Measurements from ENCODE around the gene RPL34.

The RPL34 gene

DNA sequence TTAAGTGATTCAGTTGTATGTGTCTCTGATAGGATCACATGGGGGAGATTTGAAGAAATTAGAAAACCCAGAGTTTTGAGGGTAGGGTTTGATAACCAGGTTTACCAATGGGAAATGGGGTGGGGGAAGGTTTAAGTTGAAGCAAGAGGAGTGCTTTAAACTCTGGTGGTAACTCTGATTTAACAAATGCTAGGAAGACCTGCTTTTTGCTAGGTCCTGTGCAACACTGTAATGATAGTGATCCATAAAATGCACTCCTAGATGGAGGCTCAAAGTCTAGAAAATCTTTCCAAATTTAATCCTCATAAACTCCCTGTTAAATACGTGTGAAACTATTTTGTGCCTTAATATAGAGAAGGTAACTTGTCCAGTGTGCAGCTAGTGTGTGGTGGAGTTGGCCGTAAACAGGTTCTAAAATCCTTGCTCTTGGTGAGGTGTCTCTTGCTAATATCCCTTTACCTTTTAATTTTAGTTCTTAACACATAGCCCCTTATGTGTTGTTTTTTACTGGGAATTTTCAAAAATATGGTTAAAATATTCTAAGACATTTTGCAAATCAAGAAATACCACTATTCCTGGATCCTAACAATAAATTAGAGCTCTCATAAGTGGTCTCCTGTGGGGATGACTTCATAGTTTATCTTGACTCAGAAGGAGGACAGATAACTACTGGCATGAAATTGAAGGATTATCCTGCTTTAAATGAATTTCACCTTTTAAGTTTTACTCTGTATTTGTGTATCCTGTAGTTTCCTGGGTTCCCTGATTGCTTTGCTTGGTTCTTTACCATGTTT is 4.1 kb downstream of the RPL34 start:
- DNase-seq (ENCODE audit: low spot score) = no peak

- no peak for DNase-seq (ENCODE audit: low spot score)
Observed at GRCh38 chr4:108626056-108626455, 5.7 kb downstream of the RPL34 start.

GRCh38 chr4:108628411-108628810 is 8.0 kb downstream of the RPL34 start:
- no peak for DNase-seq (ENCODE audit: low spot score)

- no peak for DNase-seq (ENCODE audit: low spot score)
Observed at GRCh38 chr4:108635070-108635655, 14.8 kb downstream of the RPL34 start.

- no peak for DNase-seq (ENCODE audit: low spot score)
Observed at GRCh38 chr4:108636246-108636645, 15.9 kb downstream of the RPL34 start.

DNA sequence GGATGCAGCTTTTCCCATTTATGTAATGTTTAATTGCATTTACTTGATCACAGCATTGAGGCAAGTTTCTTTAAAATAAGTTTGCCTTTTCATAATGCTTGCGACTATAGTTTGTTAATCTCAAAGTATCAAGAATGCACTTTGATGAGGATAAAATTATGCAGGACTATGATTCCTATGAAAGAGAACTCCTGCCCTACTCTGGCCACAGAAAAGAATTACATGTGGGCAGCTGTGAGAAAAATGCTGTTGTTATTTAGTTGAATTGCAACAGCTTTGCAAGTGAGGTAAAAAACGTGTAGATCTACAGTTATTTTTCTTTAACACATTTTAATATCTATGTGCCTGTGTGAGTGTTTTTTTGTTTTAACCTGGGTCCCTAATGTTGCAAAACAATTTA is 17.5 kb downstream of the RPL34 start:
- DNase-seq (ENCODE audit: low spot score) = peak; percentile 42

- peak; percentile 71 for DNase-seq (ENCODE audit: low spot score)
Observed at GRCh38 chr4:108644237-108644636, 23.9 kb downstream of the RPL34 start.

GRCh38 chr4:108646706-108647105 is 26.3 kb downstream of the RPL34 start:
- DNase-seq (ENCODE audit: low spot score) = no peak

DNA sequence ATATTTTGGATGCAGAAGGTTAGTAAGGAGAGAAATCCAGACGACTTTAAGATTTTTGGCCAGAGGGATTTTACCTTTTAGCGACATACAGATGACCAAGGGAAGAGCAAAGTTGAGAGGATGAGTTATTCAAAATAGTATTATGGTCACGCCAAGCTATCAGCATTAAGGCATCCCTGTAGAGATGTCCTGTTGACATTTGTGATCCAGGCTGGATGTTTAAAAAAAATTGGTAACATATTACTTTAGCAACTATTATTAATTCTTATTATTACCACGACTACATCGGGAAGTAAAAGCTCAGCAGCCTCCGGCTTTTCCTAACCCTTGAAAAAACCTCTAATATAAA is 29.5 kb downstream of the RPL34 start:
- no peak for DNase-seq (ENCODE audit: low spot score)

GRCh38 chr4:108650212-108651013 is 30.0 kb downstream of the RPL34 start, which contains the start of gene OSTC:
Gene OSTC, plus strand, starts transcription at chr4:108650599. Its CDS starts 57 bp downstream, at chr4:108650656.
- DNase-seq (ENCODE audit: low spot score) = peak; percentile 94

DNA sequence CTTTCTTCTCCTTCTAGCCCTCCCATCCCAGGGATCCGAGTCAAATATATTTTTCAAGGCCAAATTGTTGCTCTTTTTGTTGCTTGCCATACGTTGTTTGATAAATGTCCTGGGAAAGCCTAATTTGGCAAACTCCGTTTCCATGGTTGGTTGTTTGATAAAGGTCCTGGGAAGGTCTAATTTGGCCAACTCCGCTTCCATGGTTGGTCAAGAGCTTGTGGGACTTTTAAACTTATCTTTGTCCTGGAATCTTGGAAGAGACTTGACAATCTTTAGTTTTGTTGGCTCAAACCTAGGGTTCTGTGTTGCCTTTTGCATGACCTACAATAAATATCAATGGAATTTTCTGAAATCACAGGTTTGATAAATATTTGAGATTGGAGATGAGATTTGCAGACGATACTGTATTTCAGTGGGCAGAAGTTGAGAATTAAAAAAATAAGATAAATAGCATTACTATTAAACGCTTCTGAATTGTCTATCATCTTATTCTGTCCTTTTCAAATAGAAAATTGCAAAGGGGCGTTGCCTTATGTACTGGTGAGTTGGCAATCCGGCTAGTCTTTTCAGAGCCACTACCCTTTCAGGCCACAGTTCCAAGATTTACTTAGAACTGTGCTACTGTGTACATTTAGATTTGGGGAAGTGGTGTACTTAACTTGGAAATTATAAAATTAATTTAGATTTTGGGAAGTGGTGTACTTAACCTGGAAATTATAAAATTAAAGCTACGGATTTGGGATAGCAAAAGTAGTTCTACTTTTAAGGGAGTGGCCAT is 30.8 kb downstream of the RPL34 start:
- peak; percentile 65 for DNase-seq (ENCODE audit: low spot score)

DNA sequence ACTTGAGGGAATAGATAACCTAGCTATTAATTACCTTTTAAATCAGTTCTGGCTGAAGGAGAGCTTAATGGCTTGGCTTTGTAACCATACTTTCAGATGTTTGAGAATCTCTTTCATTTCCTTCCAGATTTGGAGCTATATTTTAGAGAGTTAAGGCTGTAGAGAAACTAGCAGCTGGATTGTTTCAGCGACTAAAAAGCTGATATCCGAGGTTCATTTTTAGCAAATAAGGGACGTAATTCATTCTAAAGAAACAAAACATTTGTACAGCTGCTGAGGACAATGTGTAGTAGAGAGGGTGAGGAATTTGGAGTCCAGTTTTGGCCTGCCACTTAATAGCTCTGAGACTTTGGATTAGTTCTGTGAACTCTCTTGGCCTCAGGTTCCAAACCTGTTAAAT is 42.3 kb downstream of the RPL34 start:
- no peak for DNase-seq (ENCODE audit: low spot score)

DNA sequence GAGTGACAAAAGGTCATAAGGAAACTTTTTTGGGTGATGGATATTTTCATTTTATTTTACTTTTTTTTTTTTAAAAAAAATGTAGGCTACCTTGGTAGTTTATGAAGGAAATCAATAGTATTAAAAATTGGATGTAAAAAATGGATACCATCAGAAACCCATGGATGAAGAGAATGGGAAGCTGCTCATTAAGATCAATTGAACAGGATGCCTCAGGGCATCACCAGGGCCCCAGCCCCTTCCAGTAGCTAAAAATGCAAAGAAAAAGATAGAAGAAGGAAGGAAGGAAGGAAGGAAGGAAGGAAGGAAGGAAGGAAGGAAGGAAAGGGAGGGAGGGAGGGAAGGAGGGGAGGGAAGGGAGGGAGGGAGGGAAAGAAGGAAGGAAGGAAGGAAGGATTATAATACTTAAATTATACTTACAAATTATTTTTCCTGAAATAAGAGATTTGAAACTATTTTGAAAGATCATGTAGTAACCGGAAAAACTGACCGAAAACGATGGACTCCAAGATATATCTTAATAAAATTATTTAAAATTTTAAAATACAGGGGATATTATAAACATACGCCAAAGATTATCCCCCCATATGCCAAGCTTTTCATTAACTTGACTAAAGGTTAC is 54.1 kb downstream of the RPL34 start:
- no peak for DNase-seq (ENCODE audit: low spot score)

Data from GM03348 (cell line).